Neutrophil (primary cell): ENCODE results near the gene GADD45G.

Source experiments
- H3K27ac ChIP-seq: fragments of 200-600 bp; sonication (generic); 2 replicates; pipeline ENCODE4 v1.5.1; 2016; ENCODE audit warnings: mild to moderate bottlenecking, moderate library complexity
- H3K27me3 ChIP-seq: fragments of 200-600 bp; sonication (generic); 2 replicates; pipeline ENCODE4 v1.6.0; 2016; ENCODE audit warnings: mild to moderate bottlenecking
- H3K36me3 ChIP-seq: fragments of 200-600 bp; sonication (generic); 2 replicates; pipeline ENCODE4 v1.5.1; 2017
- H3K4me1 ChIP-seq, 2 experiments: fragments of 200-600 bp in 1 of 2; sonication (generic) in 1 of 2; 1 replicate in 1 of 2; 2 replicates in 1 of 2; pipeline versions ENCODE4 v1.5.1 to v1.6.1; 2013 to 2016; ENCODE audit warnings: low read depth in 1 of 2, low read length in 1 of 2, mild to moderate bottlenecking in 1 of 2, moderate library complexity in 1 of 2; ENCODE audit not compliant: control insufficient read depth in 1 of 2, insufficient read depth in 1 of 2
- H3K4me3 ChIP-seq, 2 experiments: fragments of 200-600 bp in 1 of 2; sonication (generic) in 1 of 2; 1 replicate in 1 of 2; 2 replicates in 1 of 2; pipeline ENCODE4 v1.5.1; 2013 to 2016; ENCODE audit warnings: low read depth in 1 of 2, low read length in 1 of 2, mild to moderate bottlenecking in 1 of 2, moderate library complexity in 1 of 2
- H3K9me3 ChIP-seq: fragments of 200-600 bp; sonication (generic); 2 replicates; pipeline ENCODE4 v1.5.1; 2016
- CTCF ChIP-seq: fragments of 200-600 bp; sonication (generic); IDR thresholded peaks from 2 replicates; pipeline ENCODE4 v1.5.1; 2016; ENCODE audit warnings: antibody characterized with exemption

The GADD45G gene

GRCh38 chr9:89632192-89632733, 27.5 kb downstream of the GADD45G start:
- Histone ChIP-seq H3K4me1 (peaks cover 36 to 42% of the 10 kb centered on the region in 2 experiments), H3K27me3 (no peaks in the 10 kb centered on the region), H3K9me3 (no peaks in the 10 kb centered on the region), H3K27ac (no peak overlapping the region), H3K4me3 (no peak overlapping the region), H3K36me3 (no peaks in the 10 kb centered on the region)
- TF ChIP-seq CTCF = no peak

DNA sequence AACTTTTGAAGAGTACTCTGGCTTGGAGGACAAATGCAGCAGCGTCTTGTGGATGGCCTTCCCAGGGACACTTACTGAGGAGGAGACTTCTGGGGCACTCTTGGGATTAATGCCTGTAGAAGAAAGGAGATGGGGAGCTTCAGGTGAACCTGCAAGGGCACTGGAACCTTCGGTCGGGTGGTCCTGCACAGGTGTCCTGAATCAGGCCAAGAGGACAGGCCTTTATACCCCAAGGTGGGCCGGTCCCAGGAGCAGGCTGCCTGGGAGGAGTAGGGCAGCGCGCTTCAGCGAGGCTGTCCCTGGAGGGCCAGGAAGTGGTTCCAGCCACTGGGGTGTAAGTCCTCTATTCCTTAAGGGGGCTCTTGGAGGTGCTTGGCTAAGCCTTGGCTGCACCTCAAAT, 27.9 kb downstream of the GADD45G start:
- no peak for TF ChIP-seq CTCF
- Histone ChIP-seq H3K27ac (no peak overlapping the region), H3K36me3 (no peaks in the 10 kb centered on the region), H3K4me1 (peaks cover 34 to 42% of the 10 kb centered on the region in 2 experiments), H3K4me3 (no peak overlapping the region), H3K27me3 (no peaks in the 10 kb centered on the region), H3K9me3 (no peaks in the 10 kb centered on the region)

GRCh38 chr9:89633404-89633803, 28.6 kb downstream of the GADD45G start:
- TF ChIP-seq CTCF = no peak
- Histone ChIP-seq H3K4me3 (no peak overlapping the region), H3K27ac (no peak overlapping the region), H3K36me3 (no peaks in the 10 kb centered on the region), H3K4me1 (peaks cover 34 to 42% of the 10 kb centered on the region in 2 experiments), H3K9me3 (no peaks in the 10 kb centered on the region), H3K27me3 (no peaks in the 10 kb centered on the region)

- Histone ChIP-seq H3K27me3 (no peaks in the 10 kb centered on the region), H3K27ac (no peak overlapping the region), H3K4me3 (no peak overlapping the region), H3K4me1 (peaks cover 34 to 42% of the 10 kb centered on the region in 2 experiments), H3K9me3 (no peaks in the 10 kb centered on the region), H3K36me3 (no peaks in the 10 kb centered on the region)
- TF ChIP-seq CTCF = no peak
Observed at GRCh38 chr9:89633920-89634319, 29.1 kb downstream of the GADD45G start.

DNA sequence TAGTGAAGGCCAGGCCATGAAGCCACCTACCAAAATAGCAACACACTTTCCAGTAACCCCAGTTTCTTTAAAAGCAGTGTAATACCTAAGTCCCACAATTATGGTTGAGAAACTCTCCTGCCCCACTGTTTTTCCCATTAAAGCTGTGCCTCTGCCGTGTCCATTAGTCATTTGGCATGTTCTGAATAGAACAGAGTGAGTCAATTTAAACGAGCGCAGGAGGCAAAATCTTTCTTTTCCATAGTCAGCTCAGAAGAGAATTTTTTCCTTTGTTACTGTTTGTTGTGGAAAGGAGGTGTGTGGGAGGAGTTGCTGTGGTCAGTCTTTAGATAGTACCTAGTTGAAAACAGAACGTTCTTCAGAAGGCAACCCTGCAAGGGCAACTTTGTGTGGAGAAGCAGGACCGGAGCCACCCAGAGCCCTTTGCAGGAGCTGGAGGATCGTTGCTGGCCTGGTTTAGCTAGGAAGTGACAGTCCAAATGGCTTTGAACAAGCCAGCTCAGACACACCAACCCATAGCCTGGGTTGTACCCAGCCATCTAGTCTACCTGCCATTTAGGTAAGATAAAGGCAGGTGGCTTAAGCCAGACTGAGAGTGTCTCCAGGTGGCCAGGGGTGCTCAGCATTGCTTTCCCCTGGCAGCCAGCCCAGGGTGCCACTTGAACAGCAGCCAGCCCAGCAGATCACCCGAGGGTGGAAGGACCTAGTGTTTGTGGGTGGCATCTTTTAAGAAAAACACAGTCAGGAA, 30.4 kb downstream of the GADD45G start:
- Histone ChIP-seq H3K27me3 (no peaks in the 10 kb centered on the region), H3K27ac (no peak overlapping the region), H3K9me3 (no peaks in the 10 kb centered on the region), H3K4me3 (no peak overlapping the region), H3K36me3 (no peaks in the 10 kb centered on the region), H3K4me1 (peaks cover 34 to 42% of the 10 kb centered on the region in 2 experiments)
- TF ChIP-seq CTCF = no peak
